Neural cell (in vitro differentiated cells): ENCODE results near the gene ESYT2. TPM values are rescaled to one million over a fixed set of nuclear protein-coding genes. Genes with fewer than 3 reads are reported as not detected.

Source experiments
- H2AFZ ChIP-seq: fragments of 200-600, 300-800 bp; sonication (generic), shearing (Covaris generic); 2 replicates; pipeline ENCODE4 v1.6.0; 2014; ENCODE audit warnings: low read depth, mild to moderate bottlenecking, antibody characterized with exemption, low read length, moderate library complexity
- H3F3A ChIP-seq: fragments of 200-600 bp; shearing (Covaris generic); 2 replicates; pipeline ENCODE4 v1.6.1; 2016; ENCODE audit warnings: mild to moderate bottlenecking, moderate library complexity, mixed read lengths, antibody characterized with exemption, low read length; ENCODE audit not compliant: insufficient read depth, poor library complexity, severe bottlenecking
- H3K27ac ChIP-seq: fragments of 200-600, 300-800 bp; sonication (generic), shearing (Covaris generic); 2 replicates; pipeline ENCODE4 v1.5.1; 2014; ENCODE audit warnings: mild to moderate bottlenecking, low read length, moderate library complexity
- H3K27me3 ChIP-seq: fragments of 300-800, 200-600 bp; sonication (generic), shearing (Covaris generic); 2 replicates; pipeline ENCODE4 v1.6.0; 2014; ENCODE audit warnings: mild to moderate bottlenecking, low read depth, low read length, moderate library complexity; ENCODE audit not compliant: insufficient read depth
- H3K36me3 ChIP-seq: fragments of 300-800, 200-600 bp; sonication (generic), shearing (Covaris generic); 2 replicates; pipeline ENCODE4 v1.5.1; 2014; ENCODE audit warnings: mild to moderate bottlenecking, antibody characterized with exemption, low read length, moderate library complexity; ENCODE audit not compliant: insufficient read depth
- H3K4me2 ChIP-seq: fragments of 300-800, 200-600 bp; sonication (generic), shearing (Covaris generic); 2 replicates; pipeline ENCODE4 v1.6.0; 2014; ENCODE audit warnings: mild to moderate bottlenecking, low read length
- H3K4me3 ChIP-seq: fragments of 300-800, 200-600 bp; sonication (generic), shearing (Covaris generic); 2 replicates; pipeline ENCODE4 v1.5.1; 2014; ENCODE audit warnings: mild to moderate bottlenecking, low read length, moderate library complexity
- H3K79me2 ChIP-seq: fragments of 200-600 bp; shearing (Covaris generic); replicated peaks from 2 replicates; pipeline ENCODE4 v1.6.0; 2014; ENCODE audit warnings: mild to moderate bottlenecking, low read length, moderate library complexity; ENCODE audit not compliant: insufficient read depth
- H3K9ac ChIP-seq: fragments of 300-800, 200-600 bp; sonication (generic), shearing (Covaris generic); 2 replicates; pipeline ENCODE4 v1.6.1; 2016; ENCODE audit warnings: mild to moderate bottlenecking, low read length, mixed read lengths
- H3K9me2 ChIP-seq: fragments of 200-600 bp; shearing (Covaris generic); 2 replicates; pipeline ENCODE4 v1.6.1; 2016; ENCODE audit warnings: mild to moderate bottlenecking, low read length, mixed read lengths; ENCODE audit not compliant: insufficient read depth
- H3K9me3 ChIP-seq: fragments of 200-600, 300-800 bp; sonication (generic), shearing (Covaris generic); 2 replicates; pipeline ENCODE4 v1.6.1; 2016; ENCODE audit warnings: mild to moderate bottlenecking, mixed run types, low read length, moderate library complexity, mixed read lengths
- H4K20me1 ChIP-seq: fragments of 200-600 bp; shearing (Covaris generic); 2 replicates; pipeline ENCODE4 v1.6.1; 2016; ENCODE audit warnings: mild to moderate bottlenecking, mixed run types; ENCODE audit not compliant: insufficient read depth
- EP300 ChIP-seq: fragments of 450-650 bp; conservative IDR thresholded peaks from 2 replicates; pipeline ENCODE4 v1.6.1; 2014; ENCODE audit warnings: antibody characterized with exemption, mild to moderate bottlenecking, moderate library complexity; ENCODE audit not compliant: poor library complexity, severe bottlenecking
- EZH2 ChIP-seq: fragments of 200-600, 300-800 bp; shearing (Covaris generic), sonication (generic); IDR thresholded peaks from 2 replicates; pipeline ENCODE4 v1.6.1; 2014; ENCODE audit warnings: antibody characterized with exemption, low read length, borderline replicate concordance, mild to moderate bottlenecking; ENCODE audit not compliant: insufficient read depth, poor library complexity, severe bottlenecking
- MXI1 ChIP-seq: fragments of 450-650 bp; conservative IDR thresholded peaks from 2 replicates; pipeline ENCODE4 v1.6.1; 2014; ENCODE audit warnings: antibody characterized with exemption, mild to moderate bottlenecking; ENCODE audit not compliant: poor library complexity, severe bottlenecking
- POLR2AphosphoS5 ChIP-seq: IDR thresholded peaks from 2 replicates; pipeline ENCODE4 v1.6.1; 2012
- RAD21 ChIP-seq: fragments of 450-650 bp; conservative IDR thresholded peaks from 2 replicates; pipeline ENCODE4 v1.6.1; 2014; ENCODE audit warnings: antibody characterized with exemption, mild to moderate bottlenecking, moderate library complexity
- SMC3 ChIP-seq: fragments of 450-650 bp; conservative IDR thresholded peaks from 2 replicates; pipeline ENCODE4 v1.6.1; 2014; ENCODE audit warnings: antibody characterized with exemption, mild to moderate bottlenecking, moderate library complexity; ENCODE audit not compliant: poor library complexity
- TAF1 ChIP-seq: IDR thresholded peaks from 2 replicates; pipeline ENCODE4 v1.6.1; 2012; ENCODE audit warnings: low read depth
- polyA plus RNA-seq: library from polyadenylated mRNA; depleted of rRNA; stranded (reverse); fragments of >200 nt; gene quantifications from 2 replicates; pipeline ENCODE4 v1.2.3, GENCODE V29; 2014
- TF ChIP-seq, protein P1 (sequence below): fragments of 450-650 bp; IDR thresholded peaks from 2 replicates; pipeline ENCODE4 v1.5.1; 2014; ENCODE audit warnings: antibody characterized with exemption, mild to moderate bottlenecking, moderate library complexity; ENCODE audit not compliant: poor library complexity, severe bottlenecking
- TF ChIP-seq, protein P2 (sequence below): IDR thresholded peaks from 2 replicates; pipeline ENCODE4 v1.6.1; 2012; ENCODE audit warnings: borderline replicate concordance

ESYT2 gene
- polyA plus RNA-seq, 1 donor from 2014 or later = 23.8 TPM

DNA sequence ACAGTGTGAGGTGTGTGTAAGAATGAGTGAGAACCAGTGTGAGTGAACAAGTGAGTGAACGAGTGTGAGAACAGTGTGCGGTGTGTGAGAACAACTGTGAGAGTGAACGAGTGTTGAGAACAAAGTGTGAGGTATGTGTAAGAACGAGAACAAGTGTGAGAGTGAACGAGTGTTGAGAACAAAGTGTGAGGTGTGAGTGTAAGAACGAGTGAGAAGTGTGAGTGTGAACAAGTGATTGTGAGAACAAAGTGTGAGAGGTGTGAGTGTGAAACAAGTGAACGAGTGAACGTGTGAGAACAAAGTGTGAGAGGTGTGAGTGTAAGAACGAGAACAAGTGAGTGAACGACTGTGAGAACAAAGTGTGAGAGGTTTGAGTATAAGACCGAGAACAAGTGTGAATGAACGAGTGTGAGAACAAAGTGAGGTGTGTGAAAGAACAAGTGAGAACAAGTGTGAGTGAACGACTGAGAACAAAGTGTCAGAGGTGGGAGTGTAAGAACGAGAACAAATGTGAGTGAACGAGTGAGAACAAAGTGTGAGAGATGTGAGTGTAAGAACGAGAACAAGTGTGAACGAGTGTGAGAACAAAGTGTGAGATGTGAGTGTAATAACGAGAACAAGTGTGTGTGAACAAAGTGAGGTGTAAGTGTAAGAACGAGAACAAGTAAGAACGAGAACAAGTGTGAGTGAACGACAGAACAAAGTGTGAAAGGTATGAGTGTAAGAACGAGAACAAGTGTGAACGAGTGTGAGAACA, 47.9 kb downstream of the ESYT2 start:
- H3K4me2 ChIP-seq = no peak overlapping the region
- H3K27ac ChIP-seq = no peak overlapping the region
- H2AFZ ChIP-seq = no peak overlapping the region
- no peaks in the 10 kb centered on the region for H3K9me2 ChIP-seq
- H3F3A ChIP-seq = no peaks in the 10 kb centered on the region
- H4K20me1 ChIP-seq = no peaks in the 10 kb centered on the region
- H3K9me3 ChIP-seq = no peaks in the 10 kb centered on the region
- H3K9ac ChIP-seq = no peak overlapping the region
- TF ChIP-seq SMC3 (no peak), TAF1 (no peak), MXI1 (no peak), EZH2 (no peak), RAD21 (no peak), EP300 (no peak), POLR2AphosphoS5 (no peak)
- TF ChIP-seq, protein P1, sequence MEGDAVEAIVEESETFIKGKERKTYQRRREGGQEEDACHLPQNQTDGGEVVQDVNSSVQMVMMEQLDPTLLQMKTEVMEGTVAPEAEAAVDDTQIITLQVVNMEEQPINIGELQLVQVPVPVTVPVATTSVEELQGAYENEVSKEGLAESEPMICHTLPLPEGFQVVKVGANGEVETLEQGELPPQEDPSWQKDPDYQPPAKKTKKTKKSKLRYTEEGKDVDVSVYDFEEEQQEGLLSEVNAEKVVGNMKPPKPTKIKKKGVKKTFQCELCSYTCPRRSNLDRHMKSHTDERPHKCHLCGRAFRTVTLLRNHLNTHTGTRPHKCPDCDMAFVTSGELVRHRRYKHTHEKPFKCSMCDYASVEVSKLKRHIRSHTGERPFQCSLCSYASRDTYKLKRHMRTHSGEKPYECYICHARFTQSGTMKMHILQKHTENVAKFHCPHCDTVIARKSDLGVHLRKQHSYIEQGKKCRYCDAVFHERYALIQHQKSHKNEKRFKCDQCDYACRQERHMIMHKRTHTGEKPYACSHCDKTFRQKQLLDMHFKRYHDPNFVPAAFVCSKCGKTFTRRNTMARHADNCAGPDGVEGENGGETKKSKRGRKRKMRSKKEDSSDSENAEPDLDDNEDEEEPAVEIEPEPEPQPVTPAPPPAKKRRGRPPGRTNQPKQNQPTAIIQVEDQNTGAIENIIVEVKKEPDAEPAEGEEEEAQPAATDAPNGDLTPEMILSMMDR = no peak
- TF ChIP-seq, protein P2, sequence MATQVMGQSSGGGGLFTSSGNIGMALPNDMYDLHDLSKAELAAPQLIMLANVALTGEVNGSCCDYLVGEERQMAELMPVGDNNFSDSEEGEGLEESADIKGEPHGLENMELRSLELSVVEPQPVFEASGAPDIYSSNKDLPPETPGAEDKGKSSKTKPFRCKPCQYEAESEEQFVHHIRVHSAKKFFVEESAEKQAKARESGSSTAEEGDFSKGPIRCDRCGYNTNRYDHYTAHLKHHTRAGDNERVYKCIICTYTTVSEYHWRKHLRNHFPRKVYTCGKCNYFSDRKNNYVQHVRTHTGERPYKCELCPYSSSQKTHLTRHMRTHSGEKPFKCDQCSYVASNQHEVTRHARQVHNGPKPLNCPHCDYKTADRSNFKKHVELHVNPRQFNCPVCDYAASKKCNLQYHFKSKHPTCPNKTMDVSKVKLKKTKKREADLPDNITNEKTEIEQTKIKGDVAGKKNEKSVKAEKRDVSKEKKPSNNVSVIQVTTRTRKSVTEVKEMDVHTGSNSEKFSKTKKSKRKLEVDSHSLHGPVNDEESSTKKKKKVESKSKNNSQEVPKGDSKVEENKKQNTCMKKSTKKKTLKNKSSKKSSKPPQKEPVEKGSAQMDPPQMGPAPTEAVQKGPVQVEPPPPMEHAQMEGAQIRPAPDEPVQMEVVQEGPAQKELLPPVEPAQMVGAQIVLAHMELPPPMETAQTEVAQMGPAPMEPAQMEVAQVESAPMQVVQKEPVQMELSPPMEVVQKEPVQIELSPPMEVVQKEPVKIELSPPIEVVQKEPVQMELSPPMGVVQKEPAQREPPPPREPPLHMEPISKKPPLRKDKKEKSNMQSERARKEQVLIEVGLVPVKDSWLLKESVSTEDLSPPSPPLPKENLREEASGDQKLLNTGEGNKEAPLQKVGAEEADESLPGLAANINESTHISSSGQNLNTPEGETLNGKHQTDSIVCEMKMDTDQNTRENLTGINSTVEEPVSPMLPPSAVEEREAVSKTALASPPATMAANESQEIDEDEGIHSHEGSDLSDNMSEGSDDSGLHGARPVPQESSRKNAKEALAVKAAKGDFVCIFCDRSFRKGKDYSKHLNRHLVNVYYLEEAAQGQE = no peak
- peaks cover 19% of the 10 kb centered on the region for H3K36me3 ChIP-seq
- H3K4me3 ChIP-seq = no peak overlapping the region
- no peaks in the 10 kb centered on the region for H3K27me3 ChIP-seq
- H3K79me2 ChIP-seq = no peaks in the 10 kb centered on the region

DNA sequence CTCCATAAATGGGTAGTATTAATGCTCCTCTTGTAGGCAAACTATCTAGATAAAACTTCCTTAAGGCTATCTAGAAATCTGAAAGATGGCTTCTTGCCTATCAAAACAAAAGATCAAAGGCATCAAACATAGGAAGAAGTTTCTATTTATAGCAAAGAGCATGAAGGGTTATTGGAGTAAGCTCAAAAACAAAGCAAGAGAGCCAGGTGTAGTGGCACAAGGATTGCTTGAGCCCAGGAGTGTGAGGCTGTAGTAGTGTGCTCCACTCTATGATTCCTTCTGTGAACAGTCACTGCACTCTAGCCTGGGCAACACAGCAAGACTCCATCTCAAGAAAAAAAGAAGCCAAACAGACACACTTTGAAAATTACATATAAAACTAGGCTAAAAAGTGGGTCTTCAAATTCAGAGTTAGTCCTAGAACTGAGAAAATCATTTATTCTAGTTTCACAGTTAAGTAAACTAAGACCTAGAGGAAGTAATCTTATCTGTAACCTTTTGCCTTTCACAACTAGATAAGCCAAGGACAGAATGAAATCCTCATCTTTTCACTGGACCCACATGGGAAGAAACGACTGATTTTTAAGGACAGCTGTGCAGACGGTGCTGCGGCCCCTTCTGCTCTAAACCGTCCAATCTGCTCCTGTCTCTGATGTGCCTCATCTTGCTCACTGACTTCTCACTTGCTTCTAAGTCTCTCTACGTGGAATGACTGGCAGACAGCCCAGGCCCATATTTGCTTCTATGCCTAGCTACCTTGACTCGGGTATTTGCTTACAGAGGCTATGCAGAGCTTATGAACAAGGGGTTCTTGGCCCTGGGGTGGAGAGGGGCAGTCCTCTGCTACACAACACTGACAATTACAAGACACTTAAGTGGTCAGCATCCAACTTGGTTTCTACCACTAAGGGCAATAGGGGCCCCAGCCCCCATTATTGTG, 50.0 kb downstream of the ESYT2 start:
- no peaks in the 10 kb centered on the region for H4K20me1 ChIP-seq
- H3K9ac ChIP-seq = no peak overlapping the region
- H3K4me2 ChIP-seq = no peak overlapping the region
- H3K79me2 ChIP-seq = no peaks in the 10 kb centered on the region
- H3K9me3 ChIP-seq = no peaks in the 10 kb centered on the region
- H3K36me3 ChIP-seq = peaks cover 19% of the 10 kb centered on the region
- H3K9me2 ChIP-seq = no peaks in the 10 kb centered on the region
- H3K27ac ChIP-seq = no peak overlapping the region
- no peak overlapping the region for H2AFZ ChIP-seq
- no peaks in the 10 kb centered on the region for H3K27me3 ChIP-seq
- TF ChIP-seq SMC3 = no peak
- TF ChIP-seq RAD21 = no peak
- TF ChIP-seq, protein P2 = no peak
- no peak for TF ChIP-seq MXI1
- TF ChIP-seq, protein P1 = no peak
- TF ChIP-seq EP300 = no peak
- TF ChIP-seq TAF1 = no peak
- TF ChIP-seq POLR2AphosphoS5 = no peak
- no peak for TF ChIP-seq EZH2
- no peak overlapping the region for H3K4me3 ChIP-seq
- no peaks in the 10 kb centered on the region for H3F3A ChIP-seq
